Uterus (tissue), 2 donors: ENCODE data around the gene NOTCH2.

ENCODE experiments used
- CTCF ChIP-seq, 4 experiments: fragments of 200-600 bp in 2 of 4; fragments of 450-650 bp in 2 of 4; sonication (generic) in 2 of 4; IDR thresholded peaks; one replicate each; pipeline ENCODE4 v1.5.1; 2016 to 2019; ENCODE audit warnings: antibody characterized with exemption in 4 of 4, mild to moderate bottlenecking in 2 of 4, moderate library complexity in 1 of 4
- POLR2A ChIP-seq, 2 donors: fragments of 450-650 bp; IDR thresholded peaks; one replicate each; pipeline ENCODE4 v1.6.1; 2016; ENCODE audit warnings: antibody characterized with exemption in 2 of 2, mild to moderate bottlenecking in 1 of 2, moderate library complexity in 1 of 2

GRCh38 chr1:119919241-119919640 lies 150.2 kb downstream of the NOTCH2 start:
- TF ChIP-seq POLR2A (IDR thresholded peaks at IDR 0.05) (no peak), CTCF (IDR thresholded peaks at IDR 0.05) (no peak)
